ENCODE data around the gene INO80. TPM values are rescaled to one million over a fixed set of nuclear protein-coding genes. Genes with fewer than 3 reads are reported as not detected.
"Not testable (repeated sequence)": the region's sequence is repeated elsewhere in the genome, so short reads cannot be mapped to it uniquely, and the experiment has no call there.

The INO80 gene
- polyA plus RNA-seq, 1 donor = 27.6 TPM

- DNase-seq = no peak
These were observed 152.1 kb downstream of the INO80 start for GRCh38 chr15:40964006-40964405.

- DNase-seq = no peak
These were observed 152.9 kb downstream of the INO80 start for GRCh38 chr15:40963201-40963600.

- not testable (repeated sequence) for DNase-seq
These were observed 153.8 kb downstream of the INO80 start for GRCh38 chr15:40962317-40962716.

GRCh38 chr15:40961740-40962139, 154.3 kb downstream of the INO80 start:
- DNase-seq = not testable (repeated sequence)

GRCh38 chr15:40960925-40961324, 155.2 kb downstream of the INO80 start:
- DNase-seq = no peak

- no peak for DNase-seq
These were observed 155.8 kb downstream of the INO80 start for GRCh38 chr15:40960151-40960885.

GRCh38 chr15:40959331-40960141, 156.5 kb downstream of the INO80 start:
- DNase-seq = peak; percentile 74

- DNase-seq = no peak
These were observed 157.4 kb downstream of the INO80 start for GRCh38 chr15:40958723-40959122.

GRCh38 chr15:40958146-40958545, 157.9 kb downstream of the INO80 start:
- no peak for DNase-seq

- no peak for DNase-seq
These were observed 158.5 kb downstream of the INO80 start for GRCh38 chr15:40957581-40958051.

- DNase-seq = no peak
These were observed 159.0 kb downstream of the INO80 start for GRCh38 chr15:40957041-40957555.

GRCh38 chr15:40956541-40956982, 159.5 kb downstream of the INO80 start:
- no peak for DNase-seq

- no peak for DNase-seq
These were observed 160.0 kb downstream of the INO80 start for GRCh38 chr15:40955930-40956540.

- no peak for DNase-seq
These were observed 160.8 kb downstream of the INO80 start for GRCh38 chr15:40955141-40955903.

GRCh38 chr15:40954158-40954848, 161.8 kb downstream of the INO80 start:
- DNase-seq = not testable (repeated sequence)

GRCh38 chr15:40953713-40954074, 162.4 kb downstream of the INO80 start:
- no peak for DNase-seq

GRCh38 chr15:40952901-40953712, 163.0 kb downstream of the INO80 start, which contains the start of gene CHAC1:
CHAC1 (plus strand) TSS chr15:40953471; CDS start chr15:40953584, 113 bp downstream.
- DNase-seq = peak; percentile 90

GRCh38 chr15:40952301-40952900, 163.7 kb downstream of the INO80 start:
- DNase-seq = no peak

- no peak for DNase-seq
These were observed 164.3 kb downstream of the INO80 start for GRCh38 chr15:40951764-40952163.

GRCh38 chr15:40949756-40950207, 166.3 kb downstream of the INO80 start:
- DNase-seq = no peak

Data from left kidney (tissue), 2 donors.